Measurements from ENCODE around the gene LRRC4C. TPM values are rescaled to one million over a fixed set of nuclear protein-coding genes. Genes with fewer than 3 reads are reported as not detected.

The LRRC4C gene
- total RNA-seq, 4 donors from 2014 or later = 0.40 to 1.7 TPM; not detected in 2

DNA sequence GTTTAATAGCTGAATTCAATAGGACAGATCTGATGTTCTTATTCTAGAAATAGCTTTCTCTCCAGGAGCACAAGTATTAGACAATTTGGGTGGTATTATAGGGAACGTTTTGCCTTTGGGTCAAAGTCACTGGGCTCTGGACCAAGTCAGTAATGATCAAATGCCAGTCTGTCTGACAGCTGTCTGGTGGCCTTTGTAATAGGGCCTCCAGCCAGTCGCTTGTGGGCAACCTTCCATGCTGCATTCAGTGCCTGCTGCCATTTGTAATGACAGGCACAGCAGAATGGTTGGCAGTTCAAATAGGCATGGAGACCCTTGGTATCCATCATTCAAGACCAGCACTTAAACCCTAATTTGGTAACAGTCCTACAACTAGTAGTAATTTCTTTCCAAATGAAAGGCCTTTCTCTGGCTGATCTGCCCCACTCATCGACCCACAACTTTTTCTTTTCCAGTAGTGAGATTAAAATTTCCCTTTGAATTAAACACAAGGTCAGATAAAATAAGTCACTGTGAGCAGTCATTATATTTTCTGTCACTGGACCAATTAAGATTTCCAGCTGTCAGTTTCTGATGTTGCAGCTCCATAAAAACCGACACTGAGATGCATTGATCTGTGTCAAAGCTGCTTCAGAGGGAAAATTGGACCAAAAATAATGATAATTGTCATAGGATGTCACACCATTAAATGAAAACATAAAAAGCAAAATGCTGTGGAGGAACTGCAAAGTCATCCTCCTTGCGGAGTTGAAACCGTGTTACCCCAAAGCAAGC lies 1038.1 kb downstream of the LRRC4C start:
- H3K4me3 ChIP-seq = no peak overlapping the region
- H3K9me3 ChIP-seq = no peaks in the 10 kb centered on the region
- TF ChIP-seq, protein P1, sequence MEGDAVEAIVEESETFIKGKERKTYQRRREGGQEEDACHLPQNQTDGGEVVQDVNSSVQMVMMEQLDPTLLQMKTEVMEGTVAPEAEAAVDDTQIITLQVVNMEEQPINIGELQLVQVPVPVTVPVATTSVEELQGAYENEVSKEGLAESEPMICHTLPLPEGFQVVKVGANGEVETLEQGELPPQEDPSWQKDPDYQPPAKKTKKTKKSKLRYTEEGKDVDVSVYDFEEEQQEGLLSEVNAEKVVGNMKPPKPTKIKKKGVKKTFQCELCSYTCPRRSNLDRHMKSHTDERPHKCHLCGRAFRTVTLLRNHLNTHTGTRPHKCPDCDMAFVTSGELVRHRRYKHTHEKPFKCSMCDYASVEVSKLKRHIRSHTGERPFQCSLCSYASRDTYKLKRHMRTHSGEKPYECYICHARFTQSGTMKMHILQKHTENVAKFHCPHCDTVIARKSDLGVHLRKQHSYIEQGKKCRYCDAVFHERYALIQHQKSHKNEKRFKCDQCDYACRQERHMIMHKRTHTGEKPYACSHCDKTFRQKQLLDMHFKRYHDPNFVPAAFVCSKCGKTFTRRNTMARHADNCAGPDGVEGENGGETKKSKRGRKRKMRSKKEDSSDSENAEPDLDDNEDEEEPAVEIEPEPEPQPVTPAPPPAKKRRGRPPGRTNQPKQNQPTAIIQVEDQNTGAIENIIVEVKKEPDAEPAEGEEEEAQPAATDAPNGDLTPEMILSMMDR (IDR thresholded peaks at IDR 0.05) = no peak
- TF ChIP-seq POLR2A (IDR thresholded peaks at IDR 0.05) = no peak
- DNase-seq = no peak
- H3K4me1 ChIP-seq = no peaks in the 10 kb centered on the region
- no peaks in the 10 kb centered on the region for H3K36me3 ChIP-seq
- no peak overlapping the region for H3K27ac ChIP-seq
- no peaks in the 10 kb centered on the region for H3K27me3 ChIP-seq

DNA sequence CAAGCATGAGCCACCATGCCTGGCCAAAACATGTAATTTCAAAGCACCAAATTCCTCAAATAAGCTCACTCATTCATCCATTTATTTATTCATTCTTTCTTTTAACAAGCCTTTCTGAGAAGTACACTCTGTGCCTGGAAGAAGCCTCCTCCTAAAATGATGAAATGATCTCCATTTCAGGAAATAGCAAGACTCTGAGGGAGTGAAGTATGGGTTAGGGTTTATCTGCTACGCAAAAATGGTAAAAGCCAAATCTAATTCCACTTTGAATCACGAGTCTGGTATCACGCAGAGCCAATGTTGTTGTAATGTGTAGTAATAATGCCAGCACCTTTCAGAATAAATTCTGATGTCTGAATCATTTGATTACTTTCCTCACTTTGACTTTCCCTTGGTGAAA lies 1041.8 kb downstream of the LRRC4C start:
- TF ChIP-seq, protein P1 (IDR thresholded peaks at IDR 0.05) = no peak
- no peak for TF ChIP-seq POLR2A (IDR thresholded peaks at IDR 0.05)
- no peak for DNase-seq
- Histone ChIP-seq H3K9me3 (no peaks in the 10 kb centered on the region), H3K4me3 (no peak overlapping the region), H3K36me3 (no peaks in the 10 kb centered on the region), H3K4me1 (no peaks in the 10 kb centered on the region), H3K27ac (no peak overlapping the region), H3K27me3 (no peaks in the 10 kb centered on the region)

DNA sequence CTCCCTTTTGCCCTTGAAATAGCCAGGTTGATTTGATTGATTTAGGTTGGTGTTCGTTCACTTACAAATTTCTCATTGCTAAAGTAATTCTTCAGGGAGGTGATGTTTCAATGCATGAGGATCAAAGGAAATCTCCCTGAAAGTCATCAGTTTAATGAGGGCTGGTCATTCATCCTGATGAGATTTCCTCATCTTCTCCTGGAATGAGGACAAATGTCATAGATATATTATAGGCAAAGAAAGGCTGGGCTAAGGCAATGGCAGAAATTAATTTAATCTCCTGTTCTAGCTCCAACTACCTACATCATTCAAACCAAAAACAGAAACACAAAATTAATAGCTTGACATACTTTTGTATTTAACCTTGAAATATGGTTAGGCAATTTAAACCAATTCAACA lies 1052.1 kb downstream of the LRRC4C start:
- Histone ChIP-seq H3K36me3 (no peaks in the 10 kb centered on the region), H3K27me3 (no peaks in the 10 kb centered on the region), H3K27ac (no peak overlapping the region), H3K9me3 (no peaks in the 10 kb centered on the region), H3K4me3 (no peak overlapping the region), H3K4me1 (no peaks in the 10 kb centered on the region)
- no peak for DNase-seq
- TF ChIP-seq POLR2A (IDR thresholded peaks at IDR 0.05) = no peak
- TF ChIP-seq, protein P1 (IDR thresholded peaks at IDR 0.05) = no peak

DNA sequence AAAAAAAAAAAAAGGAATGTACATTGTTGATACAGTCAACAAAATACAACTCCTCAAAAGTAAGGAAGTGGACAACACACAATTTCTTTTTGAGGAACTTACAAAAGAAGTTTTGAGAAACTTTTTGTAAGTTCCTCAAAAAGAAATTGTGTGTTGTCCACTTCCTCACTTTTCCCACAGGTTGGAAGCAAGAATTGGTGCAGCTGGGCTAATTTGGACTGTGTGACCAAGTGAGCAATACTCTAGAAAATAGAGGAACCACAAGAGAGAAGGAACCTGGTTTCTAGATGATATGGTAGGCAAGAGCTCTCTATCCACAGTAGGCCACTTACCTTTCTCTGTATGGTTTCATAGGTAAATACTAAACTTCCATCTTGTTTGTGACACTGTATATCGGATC lies 1053.8 kb downstream of the LRRC4C start:
- Histone ChIP-seq H3K9me3 (no peaks in the 10 kb centered on the region), H3K27me3 (no peaks in the 10 kb centered on the region), H3K4me1 (no peaks in the 10 kb centered on the region), H3K27ac (no peak overlapping the region), H3K36me3 (no peaks in the 10 kb centered on the region), H3K4me3 (no peak overlapping the region)
- DNase-seq = no peak
- TF ChIP-seq, protein P1 (IDR thresholded peaks at IDR 0.05) = no peak
- TF ChIP-seq POLR2A (IDR thresholded peaks at IDR 0.05) = no peak

DNA sequence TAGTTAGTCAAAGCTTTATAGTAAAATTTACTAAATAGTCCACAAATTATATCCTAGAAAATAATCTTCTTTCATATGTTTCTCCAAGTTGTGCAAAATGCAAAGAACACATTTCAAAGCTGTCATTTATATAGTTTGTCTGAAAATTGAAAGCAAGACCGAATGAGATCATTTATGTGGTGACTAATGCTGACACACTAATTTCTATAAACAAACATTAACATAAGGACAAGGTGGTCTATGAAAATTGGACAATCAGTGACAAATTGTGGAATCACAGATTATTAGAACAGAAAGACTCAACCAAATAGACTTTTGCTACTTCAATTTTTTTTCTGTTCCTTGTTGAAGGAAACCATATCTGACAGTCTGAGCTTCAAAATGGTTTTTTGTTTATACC lies 1056.1 kb downstream of the LRRC4C start:
- Histone ChIP-seq H3K36me3 (no peaks in the 10 kb centered on the region), H3K27me3 (no peaks in the 10 kb centered on the region), H3K9me3 (no peaks in the 10 kb centered on the region), H3K4me1 (no peaks in the 10 kb centered on the region), H3K4me3 (no peak overlapping the region), H3K27ac (no peak overlapping the region)
- DNase-seq = no peak
- TF ChIP-seq, protein P1 (IDR thresholded peaks at IDR 0.05) = no peak
- no peak for TF ChIP-seq POLR2A (IDR thresholded peaks at IDR 0.05)

All from Peyer's patch (tissue), 4 donors.